ENCODE measurements around the gene HIF3A.

- TF ChIP-seq EZH2 (optimal IDR thresholded peaks at IDR 0.05; ENCODE audit: low read depth, low read length) (no peak), CTCF (IDR thresholded peaks at IDR 0.05; ENCODE audit: low read length) (no peak), EZH2phosphoT487 (IDR thresholded peaks at IDR 0.05; ENCODE audit: low read length) (no peak)
Measured at GRCh38 chr19:46256855-46257254, 40.0 kb upstream of the HIF3A start.
